ENCODE results near the gene TUBA4A. TPM values are rescaled to one million over a fixed set of nuclear protein-coding genes. Genes with fewer than 3 reads are reported as not detected.

TUBA4A gene
- total and polyA plus RNA-seq, 2 of the 8 experiments (the other 6 are each of a cell fraction or from before 2014, with no cell fraction given), result 67.3 to 172 TPM

DNA sequence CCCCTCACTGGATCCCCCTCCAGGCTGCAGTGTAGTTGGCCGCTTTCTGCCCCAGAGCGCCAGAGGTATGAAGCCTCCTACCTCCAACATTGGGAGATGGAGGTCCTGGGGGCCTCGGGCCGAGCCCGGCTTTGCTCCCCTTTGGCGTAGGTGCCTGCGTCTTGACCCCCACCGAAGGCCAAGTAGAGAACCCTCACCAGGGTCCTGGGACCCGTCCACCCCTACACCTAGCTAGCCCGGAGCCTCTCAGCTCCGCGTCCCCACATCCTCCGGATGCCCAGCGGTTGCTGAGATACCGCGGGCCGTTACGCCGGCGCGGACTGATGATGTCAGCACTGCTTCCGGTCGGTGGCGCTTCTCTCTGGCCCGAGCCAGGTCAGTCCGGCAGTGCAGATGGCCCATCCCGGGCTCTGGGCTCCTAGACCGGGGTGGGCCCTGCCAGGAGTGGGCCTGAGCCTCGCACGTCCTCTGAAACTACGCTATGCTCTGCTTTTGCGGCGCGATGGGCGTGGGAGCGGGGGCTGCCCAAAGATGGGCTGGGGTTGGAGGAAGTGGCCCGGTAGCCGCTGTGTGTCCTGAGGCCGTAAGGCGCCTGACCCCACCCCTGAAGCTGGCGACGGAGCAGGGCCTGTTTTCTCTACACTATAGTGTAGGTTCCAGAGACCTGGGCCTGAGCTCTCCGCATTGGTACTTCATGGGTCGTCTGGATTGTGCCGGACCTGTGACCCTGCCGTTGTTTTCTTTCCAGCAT lies 8.4 kb downstream of the TUBA4A start, which contains the start of the genes GLB1L and STK16 (continued):
- TF ChIP-seq SP1 (IDR thresholded peaks at IDR 0.05; ENCODE audit: low read depth, low read length), result no peak
- 0 out of 4 replicates have a peak, but pooled peaks of 1 of the 2 experiments have one; percentile 71 for TF ChIP-seq HDAC2 (IDR thresholded peaks at IDR 0.05; ENCODE audit: borderline replicate concordance in 1 of 2, low read depth in 2 of 2, low read length in 2 of 2)
- TF ChIP-seq CREB1 (IDR thresholded peaks at IDR 0.05), result peak; percentile 97
- TF ChIP-seq CEBPB (IDR thresholded peaks at IDR 0.05; ENCODE audit: low read depth, low read length), result no peak
- no peak for TF ChIP-seq RAD21 (IDR thresholded peaks at IDR 0.05 in 1 of 2, conservative IDR thresholded peaks at IDR 0.05 in 1 of 2; ENCODE audit: low read depth in 2 of 2, low read length in 2 of 2)
- peak; percentile 72 for TF ChIP-seq JUN (IDR thresholded peaks at IDR 0.05; ENCODE audit: low read depth, low read length)
- peak; percentile 90 for TF ChIP-seq TBP (IDR thresholded peaks at IDR 0.05; ENCODE audit: low read depth, low read length)
- peak in 1 of 2 experiments; percentile 91; a peak in 2 of 3 replicates for TF ChIP-seq POLR2A (IDR thresholded peaks at IDR 0.05; ENCODE audit: control extremely low read depth in 1 of 2, low read depth in 2 of 2, low read length in 2 of 2)
- no peak for TF ChIP-seq SIX5 (IDR thresholded peaks at IDR 0.05; ENCODE audit: low read depth, low read length)
- TF ChIP-seq, protein P1, sequence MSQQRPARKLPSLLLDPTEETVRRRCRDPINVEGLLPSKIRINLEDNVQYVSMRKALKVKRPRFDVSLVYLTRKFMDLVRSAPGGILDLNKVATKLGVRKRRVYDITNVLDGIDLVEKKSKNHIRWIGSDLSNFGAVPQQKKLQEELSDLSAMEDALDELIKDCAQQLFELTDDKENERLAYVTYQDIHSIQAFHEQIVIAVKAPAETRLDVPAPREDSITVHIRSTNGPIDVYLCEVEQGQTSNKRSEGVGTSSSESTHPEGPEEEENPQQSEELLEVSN (IDR thresholded peaks at IDR 0.05), result no peak
- no peak for TF ChIP-seq BRCA1 (IDR thresholded peaks at IDR 0.05; ENCODE audit: low read depth, low read length)
- TF ChIP-seq EZH2 (IDR thresholded peaks at IDR 0.05; ENCODE audit: low read depth, low read length, severe bottlenecking), result no peak
- TF ChIP-seq SUZ12 (IDR thresholded peaks at IDR 0.05; ENCODE audit: low read length), result no peak
- TF ChIP-seq SP4 (IDR thresholded peaks at IDR 0.05; ENCODE audit: low read length), result no peak; the same call in 1 of the 2 replicates
- no peak for TF ChIP-seq CBX8 (IDR thresholded peaks at IDR 0.05; ENCODE audit: borderline replicate concordance, low read depth, low read length)
- TF ChIP-seq, protein P2, sequence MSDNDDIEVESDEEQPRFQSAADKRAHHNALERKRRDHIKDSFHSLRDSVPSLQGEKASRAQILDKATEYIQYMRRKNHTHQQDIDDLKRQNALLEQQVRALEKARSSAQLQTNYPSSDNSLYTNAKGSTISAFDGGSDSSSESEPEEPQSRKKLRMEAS (IDR thresholded peaks at IDR 0.05), result peak; percentile 53
- TF ChIP-seq RFX5 (IDR thresholded peaks at IDR 0.05; ENCODE audit: borderline replicate concordance, low read depth, low read length), result no peak
- peak; percentile 74 for TF ChIP-seq TAF7 (optimal IDR thresholded peaks at IDR 0.05; ENCODE audit: borderline replicate concordance, low read depth, low read length)
- TF ChIP-seq CHD2 (IDR thresholded peaks at IDR 0.05; ENCODE audit: low read length), result 0 out of 2 replicates have a peak, but pooled peaks have one; percentile 15
- TF ChIP-seq EP300 (IDR thresholded peaks at IDR 0.05; ENCODE audit: borderline replicate concordance in 1 of 2, low read depth in 2 of 2, low read length in 2 of 2), result no peak

Measured in H1 (cell line).